Bronchial epithelial cell (primary cell): ENCODE measurements around the gene AFF1. TPM values are rescaled to one million over a fixed set of nuclear protein-coding genes. Genes with fewer than 3 reads are reported as not detected.

Experiments
- DNase-seq: peaks from one replicate; pipeline ENCODE4 v3.0.0-alpha.2; 2010; ENCODE audit warnings: low read depth
- FAIRE-seq: peaks from 2 replicates; lab custom pipeline; 2011; peaks lifted over from hg19 to GRCh38; lab: Jason Lieb, UNC
- H3K27me3 ChIP-seq: 2 replicates; pipeline ENCODE4 v1.5.1; 2011; ENCODE audit warnings: low read length; ENCODE audit not compliant: control insufficient read depth, insufficient read depth
- H3K36me3 ChIP-seq: 2 replicates; pipeline ENCODE4 v1.5.1; 2011; ENCODE audit warnings: low read length; ENCODE audit not compliant: control insufficient read depth, insufficient read depth
- H3K4me3 ChIP-seq: 2 replicates; pipeline ENCODE4 v1.5.1; 2011; ENCODE audit warnings: mild to moderate bottlenecking, low read depth, low read length, control low read depth
- CTCF ChIP-seq: IDR thresholded peaks from 2 replicates; pipeline ENCODE4 v1.5.1; 2011; ENCODE audit warnings: mild to moderate bottlenecking, moderate library complexity, low read length, control low read depth, inconsistent platforms; ENCODE audit not compliant: insufficient read depth, severe bottlenecking
- total RNA-seq: library from RNA; depleted of rRNA; stranded (reverse); fragments of >200 nt; gene quantifications from 2 replicates; pipeline ENCODE4 v1.2.1, GENCODE V29; 2014

The AFF1 gene
- total RNA-seq, 1 donor from 2014 or later = 9.2 TPM

GRCh38 chr4:87017580-87018342 is 83.0 kb downstream of the AFF1 start:
- H3K4me3 ChIP-seq = no peak overlapping the region
- DNase-seq (no peak), FAIRE-seq (no peak)
- no peak for TF ChIP-seq CTCF
- no peaks in the 10 kb centered on the region for H3K36me3 ChIP-seq
- no peaks in the 10 kb centered on the region for H3K27me3 ChIP-seq

GRCh38 chr4:87018753-87019152 is 83.9 kb downstream of the AFF1 start:
- FAIRE-seq = no peak
- H3K36me3 ChIP-seq = no peaks in the 10 kb centered on the region
- H3K4me3 ChIP-seq = no peak overlapping the region
- no peak for TF ChIP-seq CTCF
- no peaks in the 10 kb centered on the region for H3K27me3 ChIP-seq
- DNase-seq = no peak

GRCh38 chr4:87019246-87019791 is 84.5 kb downstream of the AFF1 start:
- H3K4me3 ChIP-seq = no peak overlapping the region

GRCh38 chr4:87019898-87020297 is 85.1 kb downstream of the AFF1 start:
- FAIRE-seq (no peak), DNase-seq (no peak)
- H3K4me3 ChIP-seq = no peak overlapping the region
- no peaks in the 10 kb centered on the region for H3K36me3 ChIP-seq
- H3K27me3 ChIP-seq = no peaks in the 10 kb centered on the region
- no peak for TF ChIP-seq CTCF

More at GRCh38 chr4:87019246-87019791, 84.5 kb downstream of the AFF1 start:
- H3K27me3 ChIP-seq = no peaks in the 10 kb centered on the region
- DNase-seq = no peak
- no peak for TF ChIP-seq CTCF
- no peaks in the 10 kb centered on the region for H3K36me3 ChIP-seq
- FAIRE-seq = no peak

- no peaks in the 10 kb centered on the region for H3K27me3 ChIP-seq
- no peak overlapping the region for H3K4me3 ChIP-seq
- FAIRE-seq (no peak), DNase-seq (no peak)
- no peaks in the 10 kb centered on the region for H3K36me3 ChIP-seq
- no peak for TF ChIP-seq CTCF
Measured at GRCh38 chr4:87024201-87024600, 89.4 kb downstream of the AFF1 start.
